ENCODE data around the gene RPL39L.

RPL39L gene

GRCh38 chr3:187162265-187162953 is 23.1 kb upstream of the RPL39L start:
- TF ChIP-seq REST (IDR thresholded peaks at IDR 0.05; ENCODE audit: insufficient read depth in 1 of 2, low read depth in 2 of 2, low read length in 2 of 2), result no peak
- TF ChIP-seq POLR2AphosphoS5 (IDR thresholded peaks at IDR 0.05; ENCODE audit: low read depth, low read length), result no peak
- TF ChIP-seq TAF1 (IDR thresholded peaks at IDR 0.05; ENCODE audit: borderline replicate concordance, insufficient read depth, low read length), result no peak
- no peak for TF ChIP-seq SIN3A (IDR thresholded peaks at IDR 0.05; ENCODE audit: borderline replicate concordance, insufficient read depth, low read length)
- TF ChIP-seq FOXP2 (optimal IDR thresholded peaks at IDR 0.05; ENCODE audit: borderline replicate concordance, extremely low read depth, extremely low read length, insufficient read depth), result no peak

- no peak for TF ChIP-seq SIN3A (IDR thresholded peaks at IDR 0.05; ENCODE audit: borderline replicate concordance, insufficient read depth, low read length)
- TF ChIP-seq REST (IDR thresholded peaks at IDR 0.05; ENCODE audit: insufficient read depth in 1 of 2, low read depth in 2 of 2, low read length in 2 of 2), result no peak
- TF ChIP-seq TAF1 (IDR thresholded peaks at IDR 0.05; ENCODE audit: borderline replicate concordance, insufficient read depth, low read length), result no peak
- TF ChIP-seq FOXP2 (optimal IDR thresholded peaks at IDR 0.05; ENCODE audit: borderline replicate concordance, extremely low read depth, extremely low read length, insufficient read depth), result no peak
These were observed 22.3 kb upstream of the RPL39L start for GRCh38 chr3:187161556-187161955.

GRCh38 chr3:187150599-187150998 is 11.3 kb upstream of the RPL39L start:
- TF ChIP-seq SIN3A (IDR thresholded peaks at IDR 0.05; ENCODE audit: borderline replicate concordance, insufficient read depth, low read length) (no peak), FOXP2 (optimal IDR thresholded peaks at IDR 0.05; ENCODE audit: borderline replicate concordance, extremely low read depth, extremely low read length, insufficient read depth) (no peak), POLR2AphosphoS5 (IDR thresholded peaks at IDR 0.05; ENCODE audit: low read depth, low read length) (no peak), TAF1 (IDR thresholded peaks at IDR 0.05; ENCODE audit: borderline replicate concordance, insufficient read depth, low read length) (no peak), REST (IDR thresholded peaks at IDR 0.05; ENCODE audit: insufficient read depth in 1 of 2, low read depth in 2 of 2, low read length in 2 of 2) (no peak)

GRCh38 chr3:187150186-187150585 is 10.9 kb upstream of the RPL39L start:
- no peak for TF ChIP-seq TAF1 (IDR thresholded peaks at IDR 0.05; ENCODE audit: borderline replicate concordance, insufficient read depth, low read length)

GRCh38 chr3:187146389-187146788 is 7.1 kb upstream of the RPL39L start:
- TF ChIP-seq SIN3A (IDR thresholded peaks at IDR 0.05; ENCODE audit: borderline replicate concordance, insufficient read depth, low read length) (no peak), FOXP2 (optimal IDR thresholded peaks at IDR 0.05; ENCODE audit: borderline replicate concordance, extremely low read depth, extremely low read length, insufficient read depth) (no peak), POLR2AphosphoS5 (IDR thresholded peaks at IDR 0.05; ENCODE audit: low read depth, low read length) (no peak), TAF1 (IDR thresholded peaks at IDR 0.05; ENCODE audit: borderline replicate concordance, insufficient read depth, low read length) (no peak)

- TF ChIP-seq FOXP2 (optimal IDR thresholded peaks at IDR 0.05; ENCODE audit: borderline replicate concordance, extremely low read depth, extremely low read length, insufficient read depth) (no peak), REST (IDR thresholded peaks at IDR 0.05; ENCODE audit: insufficient read depth in 1 of 2, low read depth in 2 of 2, low read length in 2 of 2) (no peak), SIN3A (IDR thresholded peaks at IDR 0.05; ENCODE audit: borderline replicate concordance, insufficient read depth, low read length) (no peak), TAF1 (IDR thresholded peaks at IDR 0.05; ENCODE audit: borderline replicate concordance, insufficient read depth, low read length) (no peak), POLR2AphosphoS5 (IDR thresholded peaks at IDR 0.05; ENCODE audit: low read depth, low read length) (no peak)
These were observed 6.0 kb upstream of the RPL39L start for GRCh38 chr3:187145149-187145895.
